ENCODE results near the gene SUGP2.
A peak's percentile ranks its signal among the peaks of the same experiment; 100 is the strongest.

Gene SUGP2

GRCh38 chr19:19059018-19059836, 25.9 kb upstream of the SUGP2 start:
- no peak for DNase-seq (ENCODE audit: low read depth)

- no peak for DNase-seq (ENCODE audit: low read depth)
Measured at GRCh38 chr19:19057720-19058119, 24.4 kb upstream of the SUGP2 start.

- DNase-seq (ENCODE audit: low read depth): no peak
Measured at GRCh38 chr19:19057317-19057716, 24.0 kb upstream of the SUGP2 start.

GRCh38 chr19:19056636-19057275, 23.4 kb upstream of the SUGP2 start:
- DNase-seq (ENCODE audit: low read depth): no peak

- no peak for DNase-seq (ENCODE audit: low read depth)
Measured at GRCh38 chr19:19055701-19056100, 22.4 kb upstream of the SUGP2 start.

GRCh38 chr19:19054939-19055440, 21.7 kb upstream of the SUGP2 start:
- DNase-seq (ENCODE audit: low read depth): no peak

- no peak for DNase-seq (ENCODE audit: low read depth)
Measured at GRCh38 chr19:19054315-19054938, 21.1 kb upstream of the SUGP2 start.

GRCh38 chr19:19053508-19054314, 20.4 kb upstream of the SUGP2 start:
- DNase-seq (ENCODE audit: low read depth): peak; percentile 52

- DNase-seq (ENCODE audit: low read depth): no peak
Measured at GRCh38 chr19:19052921-19053320, 19.6 kb upstream of the SUGP2 start.

GRCh38 chr19:19051478-19052213, 18.3 kb upstream of the SUGP2 start:
- no peak for DNase-seq (ENCODE audit: low read depth)

- DNase-seq (ENCODE audit: low read depth): no peak
Measured at GRCh38 chr19:19050731-19051130, 17.4 kb upstream of the SUGP2 start.

- DNase-seq (ENCODE audit: low read depth): no peak
Measured at GRCh38 chr19:19050104-19050503, 16.8 kb upstream of the SUGP2 start.

- no peak for DNase-seq (ENCODE audit: low read depth)
Measured at GRCh38 chr19:19049406-19049805, 16.1 kb upstream of the SUGP2 start.

- DNase-seq (ENCODE audit: low read depth): no peak
Measured at GRCh38 chr19:19043881-19044280, 10.6 kb upstream of the SUGP2 start.

GRCh38 chr19:19043481-19043880, 10.2 kb upstream of the SUGP2 start:
- no peak for DNase-seq (ENCODE audit: low read depth)

- no peak for DNase-seq (ENCODE audit: low read depth)
Measured at GRCh38 chr19:19042732-19043280, 9.5 kb upstream of the SUGP2 start.

- DNase-seq (ENCODE audit: low read depth): no peak
Measured at GRCh38 chr19:19040417-19040816, 7.1 kb upstream of the SUGP2 start.

GRCh38 chr19:19039901-19040300, 6.6 kb upstream of the SUGP2 start:
- no peak for DNase-seq (ENCODE audit: low read depth)

GRCh38 chr19:19034204-19034624, 897 bp upstream of the SUGP2 start:
- DNase-seq (ENCODE audit: low read depth): peak; percentile 39

- DNase-seq (ENCODE audit: low read depth): no peak
Measured at GRCh38 chr19:19033176-19033425, 216 bp downstream of the SUGP2 start.

GRCh38 chr19:19032420-19033175, 719 bp downstream of the SUGP2 start:
- DNase-seq (ENCODE audit: low read depth): peak; percentile 53
